Heart left ventricle (tissue), 13 donors: ENCODE measurements around the gene CDH19.

Experiments
- POLR2A ChIP-seq, 2 donors: fragments of 450-650 bp; IDR thresholded peaks; one replicate each; pipeline ENCODE4 v1.6.1; 2017; ENCODE audit warnings: antibody characterized with exemption in 2 of 2, mild to moderate bottlenecking in 2 of 2, moderate library complexity in 2 of 2
- TF ChIP-seq, protein P1 (sequence below), 12 donors: fragments of 200-600 bp; sonication (generic) in 4 of 12; IDR thresholded peaks; one replicate each; pipeline versions ENCODE4 v1.5.0 to v1.8.0; 2018 to 2022; ENCODE audit warnings: antibody characterized with exemption in 12 of 12, mild to moderate bottlenecking in 5 of 12
- donor health status: ischemic (EF 13 %, LVEDD 7.1; RV severe dilation, severe dysfunction).
- donor health status: DM: no; HTN: yes; CAD: no.
- donor health status: DM: no; HTN: no; CAD: no.
- donor health status: ischemic (EF 25% LVEDD 6.9; RV normal size, moderate dysfunction).
- donor health status: ischemic (EF 25% LVEDD 5.7; RV mildly dilated, moderate dysfunction).
- donor health status: ischemic (EF 35%, LVEDD 5.7; RV mildly dilated, moderate dysfunction).
- donor health status: nonischemic (EF 11% LVEDD 7.7; RV severe dilation, severe dysfunction).
- donor health status: DM: yes; HTN: yes; CAD: no.
- donor health status: PGD.
- donor health status: ischemic (EF 29% LVEDD 5.4; RV normal size, mild dysfunction).
- donor health status: nonischemic (EF 23%, LVEDD 6.1; RV moderate dilation, normal function).

DNA sequence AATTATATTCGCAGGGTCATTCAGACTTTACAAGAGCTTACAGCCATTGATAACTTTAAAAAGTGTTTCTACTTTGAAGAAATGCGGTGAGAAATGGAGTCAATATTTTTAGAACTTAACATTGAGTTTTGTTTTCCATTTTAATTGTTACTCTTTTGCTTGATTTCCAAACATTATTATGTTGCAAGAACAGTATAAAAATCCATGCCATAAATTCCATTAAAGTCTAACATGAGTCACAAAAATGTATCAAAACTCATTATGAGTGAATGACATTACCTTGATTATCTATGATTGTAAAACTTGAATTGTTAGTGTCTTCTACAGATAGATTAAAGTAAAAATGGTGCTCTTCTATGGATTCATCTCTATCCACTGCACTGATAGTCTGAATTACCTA, 92.6 kb downstream of the CDH19 start:
- TF ChIP-seq, protein P1, sequence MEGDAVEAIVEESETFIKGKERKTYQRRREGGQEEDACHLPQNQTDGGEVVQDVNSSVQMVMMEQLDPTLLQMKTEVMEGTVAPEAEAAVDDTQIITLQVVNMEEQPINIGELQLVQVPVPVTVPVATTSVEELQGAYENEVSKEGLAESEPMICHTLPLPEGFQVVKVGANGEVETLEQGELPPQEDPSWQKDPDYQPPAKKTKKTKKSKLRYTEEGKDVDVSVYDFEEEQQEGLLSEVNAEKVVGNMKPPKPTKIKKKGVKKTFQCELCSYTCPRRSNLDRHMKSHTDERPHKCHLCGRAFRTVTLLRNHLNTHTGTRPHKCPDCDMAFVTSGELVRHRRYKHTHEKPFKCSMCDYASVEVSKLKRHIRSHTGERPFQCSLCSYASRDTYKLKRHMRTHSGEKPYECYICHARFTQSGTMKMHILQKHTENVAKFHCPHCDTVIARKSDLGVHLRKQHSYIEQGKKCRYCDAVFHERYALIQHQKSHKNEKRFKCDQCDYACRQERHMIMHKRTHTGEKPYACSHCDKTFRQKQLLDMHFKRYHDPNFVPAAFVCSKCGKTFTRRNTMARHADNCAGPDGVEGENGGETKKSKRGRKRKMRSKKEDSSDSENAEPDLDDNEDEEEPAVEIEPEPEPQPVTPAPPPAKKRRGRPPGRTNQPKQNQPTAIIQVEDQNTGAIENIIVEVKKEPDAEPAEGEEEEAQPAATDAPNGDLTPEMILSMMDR (IDR thresholded peaks at IDR 0.05), result no peak
- no peak for TF ChIP-seq POLR2A (IDR thresholded peaks at IDR 0.05)
